Fibroblast of skin of back (primary cell): ENCODE data around the gene C10orf105.

Experiments
- DNase-seq: peaks from one replicate; pipeline ENCODE4 v3.0.0-alpha.2; 2013

Gene C10orf105

DNA sequence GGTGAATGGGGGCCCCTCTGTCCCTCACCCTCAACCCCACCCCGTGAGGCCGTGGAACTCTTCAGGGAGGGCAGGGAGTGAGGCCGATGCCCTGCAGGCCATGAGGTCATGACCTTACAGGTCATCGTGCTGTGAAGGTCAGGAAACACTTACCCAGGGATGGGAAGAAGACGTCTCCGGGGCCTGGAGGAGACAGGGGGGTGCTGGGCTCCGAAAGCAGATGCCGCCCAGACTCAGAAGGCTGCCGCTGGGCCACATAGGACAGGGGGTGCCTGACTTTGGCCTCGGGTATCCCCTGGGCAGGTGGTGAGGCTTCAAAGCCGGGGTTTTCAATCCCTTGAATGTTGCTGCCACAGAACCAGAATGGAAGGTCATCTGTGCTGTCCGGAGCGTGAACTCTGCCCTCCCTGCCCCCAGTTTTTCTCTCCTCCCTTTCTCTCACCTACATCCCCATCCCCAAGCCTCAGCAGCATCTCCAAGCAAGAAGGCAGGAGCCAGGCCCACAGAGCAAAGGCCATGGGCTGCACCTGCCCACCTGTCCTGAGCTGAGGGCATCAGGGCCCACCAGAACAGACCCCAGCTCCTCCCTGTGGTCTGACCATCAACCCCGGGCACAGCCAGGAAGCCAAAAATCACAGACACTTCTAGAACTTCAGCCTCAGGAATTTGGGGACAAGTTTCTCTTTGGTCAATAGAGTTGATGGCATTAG is 32.1 kb upstream of the C10orf105 start:
- no peak for DNase-seq

- DNase-seq: no peak
These were observed 31.4 kb upstream of the C10orf105 start for GRCh38 chr10:71750986-71751385.

- DNase-seq: no peak
These were observed 30.7 kb upstream of the C10orf105 start for GRCh38 chr10:71750124-71750841.

- DNase-seq: no peak
These were observed 29.8 kb upstream of the C10orf105 start for GRCh38 chr10:71749396-71749795.

- DNase-seq: peak; percentile 15
These were observed 29.2 kb upstream of the C10orf105 start for GRCh38 chr10:71748671-71749191.

DNA sequence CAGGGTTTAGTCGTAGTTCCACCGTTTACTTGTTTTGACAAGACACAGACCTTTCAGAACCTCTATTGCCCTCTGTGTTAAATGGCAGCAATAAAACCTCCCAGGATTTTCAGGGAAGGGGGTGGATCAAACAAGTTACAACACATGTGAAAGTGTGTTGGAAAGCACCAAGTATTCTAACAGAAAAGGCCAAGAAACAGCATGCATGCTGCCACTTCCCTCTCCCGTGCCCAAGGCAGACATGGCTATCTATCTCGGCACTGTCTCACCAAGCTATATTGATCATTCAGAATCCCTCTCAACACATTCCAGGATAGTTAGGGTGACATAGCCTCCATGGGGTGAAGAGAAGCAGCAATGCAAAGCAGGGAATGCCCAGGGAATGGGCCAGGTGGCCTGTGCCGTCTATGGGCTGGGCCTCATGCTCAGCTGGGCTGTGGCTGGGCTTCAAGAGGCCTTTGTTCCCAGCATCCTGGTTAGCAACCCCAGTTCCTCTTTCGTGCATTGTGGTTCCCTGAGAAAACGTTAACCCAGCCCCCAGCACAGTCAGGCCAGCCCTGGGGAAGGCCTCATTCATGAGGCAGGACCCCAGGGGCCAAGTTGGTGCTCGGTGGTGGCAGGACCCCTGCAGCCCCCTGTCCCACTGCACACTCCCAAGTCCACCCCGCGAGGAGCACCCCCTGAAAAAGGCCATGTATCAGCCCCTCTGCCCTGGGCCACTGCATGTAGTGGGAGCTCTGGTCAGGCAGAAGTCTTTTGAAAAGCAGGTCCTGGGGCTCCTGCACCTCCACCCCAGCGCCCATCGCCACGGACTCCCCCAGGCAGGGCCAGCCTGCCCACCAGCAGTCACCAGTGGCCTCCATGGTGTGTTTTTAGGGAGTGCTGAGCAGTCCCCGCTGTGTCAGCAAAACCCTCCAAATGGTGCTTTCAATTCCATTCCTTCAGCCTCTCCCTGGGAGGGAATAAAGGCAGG is 28.3 kb upstream of the C10orf105 start:
- DNase-seq: no peak

- no peak for DNase-seq
These were observed 27.5 kb upstream of the C10orf105 start for GRCh38 chr10:71747039-71747531.

DNA sequence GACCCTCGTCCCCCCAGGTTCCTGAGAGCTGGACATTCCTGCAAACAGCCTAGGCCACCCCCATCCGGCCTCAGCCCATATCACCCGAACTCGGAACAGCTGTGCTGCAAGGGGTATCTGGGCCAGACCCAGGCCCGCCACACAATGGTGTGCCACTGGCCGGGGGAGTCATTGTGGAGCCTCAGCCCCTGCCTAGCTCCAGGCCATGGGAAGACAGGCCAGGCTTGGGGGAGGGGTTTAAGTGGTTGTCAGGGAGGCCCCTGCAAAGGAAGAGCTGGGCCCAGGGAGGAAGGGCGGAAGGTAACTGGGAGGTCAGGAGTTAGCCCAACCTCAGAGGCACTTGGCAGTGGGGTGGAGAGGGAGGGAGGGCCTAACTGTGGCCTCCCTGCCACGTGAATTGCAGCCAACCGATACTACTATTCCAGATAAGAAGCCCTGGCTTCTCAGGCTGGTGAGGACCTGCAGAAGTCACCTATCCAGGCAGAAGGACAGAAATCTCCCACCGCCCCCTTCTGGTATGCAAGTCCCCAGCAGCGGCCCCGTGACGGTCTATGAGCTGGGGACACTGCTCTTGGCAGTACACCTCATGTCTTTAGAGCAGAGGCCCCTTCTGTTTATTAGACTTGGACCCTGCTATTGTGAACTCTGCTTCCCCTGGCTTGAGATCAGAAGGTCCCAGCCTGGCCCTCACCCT is 26.9 kb upstream of the C10orf105 start:
- no peak for DNase-seq

- DNase-seq: no peak
These were observed 26.2 kb upstream of the C10orf105 start for GRCh38 chr10:71745664-71746250.

DNA sequence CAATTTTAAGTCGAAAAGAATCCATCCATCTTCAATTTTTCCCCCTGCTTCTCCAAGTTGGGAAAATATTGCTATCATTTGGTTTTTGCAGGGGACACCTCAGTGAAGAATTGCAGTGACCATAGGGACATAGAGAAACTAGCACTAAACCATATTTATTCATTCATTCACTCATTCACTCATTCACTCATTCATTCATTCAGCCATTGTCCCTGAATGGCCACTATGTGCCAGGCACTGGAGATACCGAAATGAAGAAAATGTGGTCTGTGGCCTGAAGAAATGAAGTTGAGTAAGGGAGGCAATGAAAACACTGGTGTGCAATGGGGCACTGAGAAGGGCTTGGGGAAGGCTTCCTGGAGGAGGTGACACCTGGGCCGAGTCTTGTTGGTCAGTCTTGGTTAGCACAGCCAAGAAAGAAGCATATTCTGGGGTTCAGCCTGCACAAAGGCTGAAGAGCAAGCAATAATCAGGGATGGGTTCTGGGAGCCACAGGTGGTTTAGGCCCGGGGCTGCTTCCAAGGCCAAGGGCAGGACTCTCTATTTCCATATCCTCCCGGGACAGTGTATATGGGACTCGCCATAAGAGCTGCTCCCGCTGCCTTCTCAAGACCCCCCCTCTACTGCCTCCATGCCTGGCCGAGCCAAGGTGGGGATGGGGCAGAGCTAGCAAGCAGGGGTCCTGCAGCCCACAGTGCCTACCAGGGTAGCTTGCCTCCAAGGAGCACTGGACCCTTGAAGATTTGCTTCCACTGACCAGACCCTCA is 25.5 kb upstream of the C10orf105 start:
- DNase-seq: no peak

- no peak for DNase-seq
These were observed 24.3 kb upstream of the C10orf105 start for GRCh38 chr10:71743866-71744265.

DNA sequence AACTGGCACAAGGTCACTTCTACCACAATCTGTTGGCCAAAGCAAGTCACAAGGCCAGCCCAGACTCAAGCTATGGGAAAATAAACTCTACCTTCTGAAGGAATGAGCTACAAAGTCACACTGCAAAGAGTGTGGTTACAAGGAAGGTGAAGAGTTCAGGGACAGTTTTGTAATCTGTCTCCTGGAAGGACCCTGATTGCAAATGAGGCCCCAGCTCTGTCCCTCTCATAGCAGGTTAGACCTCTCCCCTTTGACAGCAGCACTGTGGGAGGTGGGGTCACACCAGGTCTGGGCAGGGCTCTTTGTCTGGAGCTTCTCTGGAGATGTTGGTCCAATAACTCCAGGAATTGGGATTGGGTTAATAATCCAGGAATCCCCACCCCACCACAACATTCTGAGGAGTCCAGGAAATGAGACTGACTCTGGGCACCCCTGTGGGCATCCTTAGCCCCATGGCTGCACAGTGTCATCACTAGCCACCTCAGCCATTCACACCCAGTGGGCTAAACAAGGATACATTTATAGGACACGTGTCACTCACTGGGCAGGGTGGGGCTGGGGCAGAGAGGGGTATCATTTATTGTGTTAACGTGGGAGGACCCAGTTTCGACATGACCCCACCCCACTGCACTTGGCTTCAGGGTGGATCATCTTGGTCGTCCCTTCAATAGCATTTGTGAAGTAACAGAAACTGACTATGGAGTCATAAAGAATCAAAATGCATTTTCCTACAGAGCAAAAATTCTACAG is 23.7 kb upstream of the C10orf105 start:
- no peak for DNase-seq

- DNase-seq: no peak
These were observed 22.9 kb upstream of the C10orf105 start for GRCh38 chr10:71742301-71743088.

DNA sequence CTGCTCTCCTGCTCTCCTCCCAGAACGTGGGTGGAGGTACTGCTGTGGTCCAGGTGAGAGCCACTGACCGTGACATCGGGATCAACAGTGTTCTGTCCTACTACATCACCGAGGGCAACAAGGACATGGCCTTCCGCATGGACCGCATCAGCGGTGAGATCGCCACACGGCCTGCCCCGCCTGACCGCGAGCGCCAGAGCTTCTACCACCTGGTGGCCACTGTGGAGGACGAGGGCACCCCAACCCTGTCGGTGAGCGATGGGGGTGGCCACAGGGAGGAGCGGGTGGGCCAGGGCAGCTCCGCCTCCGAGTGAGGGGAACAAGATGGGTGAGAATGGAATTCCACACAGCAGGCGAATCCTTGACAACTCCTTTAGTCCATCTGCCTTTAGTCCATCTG is 22.1 kb upstream of the C10orf105 start:
- no peak for DNase-seq

- no peak for DNase-seq
These were observed 21.5 kb upstream of the C10orf105 start for GRCh38 chr10:71741029-71741428.

GRCh38 chr10:71740069-71740653 is 20.6 kb upstream of the C10orf105 start:
- DNase-seq: no peak

DNA sequence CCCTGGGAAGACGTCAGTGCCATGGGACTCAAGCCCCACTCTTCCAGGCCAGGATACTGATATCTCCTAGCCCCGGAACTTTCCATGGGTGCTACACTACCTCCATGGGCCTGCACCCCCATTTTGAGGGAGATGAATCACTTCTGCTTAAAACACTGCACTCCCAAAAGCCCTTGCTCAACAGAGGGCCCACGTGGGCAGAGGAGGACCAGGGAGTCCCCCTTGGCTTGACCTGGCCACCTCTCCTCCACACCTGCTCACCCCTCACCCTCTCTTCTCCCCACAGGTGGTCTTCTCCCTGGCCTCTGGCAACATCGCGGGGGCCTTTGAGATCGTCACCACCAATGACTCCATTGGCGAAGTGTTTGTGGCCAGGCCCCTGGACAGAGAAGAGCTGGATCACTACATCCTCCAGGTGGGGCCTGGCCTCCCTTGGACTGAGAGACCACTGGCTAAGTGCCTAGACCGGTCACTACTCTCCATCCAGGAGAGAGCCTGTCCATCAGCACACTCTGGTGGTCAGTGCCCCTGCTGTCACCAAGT is 19.9 kb upstream of the C10orf105 start:
- no peak for DNase-seq

- no peak for DNase-seq
These were observed 18.2 kb upstream of the C10orf105 start for GRCh38 chr10:71737834-71738197.
